ENCODE measurements around the gene ZNF10.

The ZNF10 gene

DNA sequence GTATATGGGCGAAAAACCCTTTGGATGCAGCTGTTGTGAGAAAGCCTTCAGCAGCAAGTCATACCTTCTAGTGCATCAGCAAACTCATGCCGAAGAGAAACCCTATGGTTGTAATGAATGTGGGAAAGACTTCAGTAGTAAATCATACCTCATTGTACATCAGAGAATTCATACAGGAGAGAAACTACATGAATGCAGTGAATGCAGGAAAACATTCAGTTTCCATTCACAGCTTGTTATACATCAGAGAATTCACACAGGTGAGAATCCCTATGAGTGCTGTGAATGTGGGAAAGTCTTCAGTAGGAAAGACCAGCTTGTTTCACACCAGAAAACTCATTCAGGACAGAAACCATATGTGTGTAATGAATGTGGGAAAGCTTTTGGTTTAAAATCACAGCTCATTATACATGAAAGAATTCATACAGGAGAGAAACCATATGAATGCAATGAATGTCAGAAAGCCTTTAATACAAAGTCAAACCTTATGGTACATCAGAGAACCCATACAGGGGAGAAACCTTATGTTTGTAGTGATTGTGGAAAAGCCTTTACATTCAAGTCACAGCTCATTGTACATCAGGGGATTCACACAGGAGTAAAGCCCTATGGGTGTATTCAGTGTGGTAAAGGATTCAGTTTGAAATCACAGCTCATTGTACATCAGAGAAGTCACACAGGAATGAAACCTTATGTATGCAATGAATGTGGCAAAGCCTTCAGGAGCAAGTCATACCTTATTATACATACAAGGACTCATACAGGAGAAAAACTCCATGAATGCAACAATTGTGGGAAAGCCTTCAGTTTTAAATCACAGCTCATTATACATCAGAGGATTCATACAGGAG is 72.3 kb downstream of the ZNF10 start:
- DNase-seq, result no peak

- DNase-seq, result no peak
Measured at GRCh38 chr12:133203344-133204263, 73.2 kb downstream of the ZNF10 start.

GRCh38 chr12:133204264-133204603 is 73.8 kb downstream of the ZNF10 start:
- DNase-seq, result no peak

DNA sequence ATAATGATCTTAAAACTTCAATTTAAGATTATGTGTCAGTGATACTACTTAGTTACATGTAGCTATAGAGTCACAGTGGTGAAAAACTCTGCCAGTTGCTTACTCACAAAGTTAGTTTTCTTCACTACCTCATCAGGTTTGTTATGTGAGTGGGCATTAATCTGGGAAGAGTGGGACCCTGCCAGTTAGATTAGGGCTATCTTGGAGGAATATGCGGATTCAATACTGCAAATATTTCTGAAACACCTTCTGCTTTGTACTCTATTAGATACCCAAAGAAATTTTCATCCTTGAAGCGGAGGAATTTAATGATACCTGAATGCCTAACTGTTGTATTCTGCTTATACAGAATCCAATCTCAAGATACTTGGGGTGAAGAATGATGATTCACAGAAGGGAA is 76.0 kb downstream of the ZNF10 start:
- no peak for DNase-seq
